ENCODE measurements around the gene TCF3.

DNA sequence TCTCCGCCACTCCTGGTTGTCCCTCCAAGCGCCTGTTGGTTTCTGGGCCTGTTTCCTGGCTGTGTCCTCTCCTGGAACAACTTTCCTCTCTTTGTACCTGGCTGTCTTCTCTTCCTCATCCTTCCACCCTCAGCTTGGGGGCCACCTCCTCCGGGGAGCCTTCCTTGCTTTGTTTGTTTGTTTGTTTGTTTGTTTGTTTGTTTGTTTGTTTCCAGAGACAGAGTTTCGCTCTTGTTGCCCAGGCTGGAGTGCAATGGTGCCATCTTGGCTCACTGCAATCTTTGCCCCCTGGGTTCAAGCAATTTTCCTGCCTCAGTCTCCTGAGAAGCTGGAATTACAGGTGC, 6.6 kb upstream of the TCF3 start:
- TF ChIP-seq, protein P1, sequence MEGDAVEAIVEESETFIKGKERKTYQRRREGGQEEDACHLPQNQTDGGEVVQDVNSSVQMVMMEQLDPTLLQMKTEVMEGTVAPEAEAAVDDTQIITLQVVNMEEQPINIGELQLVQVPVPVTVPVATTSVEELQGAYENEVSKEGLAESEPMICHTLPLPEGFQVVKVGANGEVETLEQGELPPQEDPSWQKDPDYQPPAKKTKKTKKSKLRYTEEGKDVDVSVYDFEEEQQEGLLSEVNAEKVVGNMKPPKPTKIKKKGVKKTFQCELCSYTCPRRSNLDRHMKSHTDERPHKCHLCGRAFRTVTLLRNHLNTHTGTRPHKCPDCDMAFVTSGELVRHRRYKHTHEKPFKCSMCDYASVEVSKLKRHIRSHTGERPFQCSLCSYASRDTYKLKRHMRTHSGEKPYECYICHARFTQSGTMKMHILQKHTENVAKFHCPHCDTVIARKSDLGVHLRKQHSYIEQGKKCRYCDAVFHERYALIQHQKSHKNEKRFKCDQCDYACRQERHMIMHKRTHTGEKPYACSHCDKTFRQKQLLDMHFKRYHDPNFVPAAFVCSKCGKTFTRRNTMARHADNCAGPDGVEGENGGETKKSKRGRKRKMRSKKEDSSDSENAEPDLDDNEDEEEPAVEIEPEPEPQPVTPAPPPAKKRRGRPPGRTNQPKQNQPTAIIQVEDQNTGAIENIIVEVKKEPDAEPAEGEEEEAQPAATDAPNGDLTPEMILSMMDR (IDR thresholded peaks at IDR 0.05): no peak
- TF ChIP-seq EP300 (IDR thresholded peaks at IDR 0.05): no peak
- TF ChIP-seq POLR2A (IDR thresholded peaks at IDR 0.05): no peak

Measured in tibial nerve (tissue), 4 donors.